GM12878 (cell line): Measurements from ENCODE around the gene TCF12. TPM values are rescaled to one million over a fixed set of nuclear protein-coding genes. Genes with fewer than 3 reads are reported as not detected.

Experiments used
- BHLHE40 ChIP-seq, 2 experiments: fragments of 450-650 bp in 1 of 2; IDR thresholded peaks; 2 replicates each; pipeline ENCODE4 v1.6.1; 2011 to 2017; ENCODE audit warnings: low read depth in 2 of 2, borderline replicate concordance in 1 of 2, improper control_type of control experiment in 1 of 2, low read length in 1 of 2, mild to moderate bottlenecking in 1 of 2
- CHD2 ChIP-seq: IDR thresholded peaks from 2 replicates; pipeline ENCODE4 v1.6.1; 2011; ENCODE audit warnings: low read depth, low read length, improper control_type of control experiment, borderline replicate concordance
- EED ChIP-seq: sonication (generic); IDR thresholded peaks from 2 replicates; pipeline ENCODE4 v1.6.1; 2016; ENCODE audit warnings: antibody characterized with exemption, low read depth
- IKZF2 ChIP-seq, 2 experiments: fragments of 450-650 bp; IDR thresholded peaks; 2 replicates each; pipeline ENCODE4 v1.6.1; 2017; ENCODE audit warnings: mild to moderate bottlenecking in 2 of 2, moderate library complexity in 2 of 2
- RELA ChIP-seq: fragments of 450-650 bp; IDR thresholded peaks from 2 replicates; pipeline ENCODE4 v1.8.0; 2014; ENCODE audit warnings: borderline replicate concordance; ENCODE audit not compliant: partially characterized antibody
- ZNF24 ChIP-seq: fragments of 450-650 bp; IDR thresholded peaks from 2 replicates; pipeline ENCODE4 v1.6.1; 2017; ENCODE audit warnings: antibody characterized with exemption, mild to moderate bottlenecking
- polyA plus RNA-seq, 11 experiments: library from polyadenylated mRNA; depleted of rRNA in 4 of 11; unstranded in 6 of 11; stranded (reverse) in 5 of 11; fragments of >200 nt; fragmentation: Nextera tagmentation in 4 of 11; fragmentation: Illumina TruSeq in 1 of 11; extraction: Ambion mirVana in 4 of 11; extraction: Trizol in 1 of 11; gene quantifications; 1 replicate in 1 of 11; 2 replicates in 10 of 11; pipeline versions ENCODE4 v1.2.1 to v1.2.3, GENCODE V29; 2011 to 2016; ENCODE audit warnings: inconsistent platforms in 2 of 11, missing spikeins in 2 of 11, low read depth in 1 of 11
- total RNA-seq, 4 experiments: library from RNA; depleted of rRNA in 3 of 4; stranded (reverse); fragments of >200 nt in 3 of 4; fragmentation: Illumina TruSeq in 1 of 4; extraction: Trizol in 1 of 4; gene quantifications; 2 replicates each; pipeline versions ENCODE4 v1.2.1 to v1.2.3, GENCODE V29; 2013 to 2021
- TF ChIP-seq, protein P1 (sequence below): fragments of 450-650 bp; IDR thresholded peaks from 2 replicates; pipeline ENCODE4 v1.6.1; 2018; ENCODE audit warnings: borderline replicate concordance, mild to moderate bottlenecking; ENCODE audit not compliant: partially characterized antibody
- TF ChIP-seq, protein P2 (sequence below): IDR thresholded peaks from 2 replicates; pipeline ENCODE4 v1.6.1; 2012; ENCODE audit warnings: low read length, inconsistent platforms

Gene TCF12
- total and polyA plus RNA-seq, 10 of the 15 experiments (the other 5 are each of a cell fraction or from before 2014, with no cell fraction given) = 8.2 to 70.9 (median 49.5) TPM

DNA sequence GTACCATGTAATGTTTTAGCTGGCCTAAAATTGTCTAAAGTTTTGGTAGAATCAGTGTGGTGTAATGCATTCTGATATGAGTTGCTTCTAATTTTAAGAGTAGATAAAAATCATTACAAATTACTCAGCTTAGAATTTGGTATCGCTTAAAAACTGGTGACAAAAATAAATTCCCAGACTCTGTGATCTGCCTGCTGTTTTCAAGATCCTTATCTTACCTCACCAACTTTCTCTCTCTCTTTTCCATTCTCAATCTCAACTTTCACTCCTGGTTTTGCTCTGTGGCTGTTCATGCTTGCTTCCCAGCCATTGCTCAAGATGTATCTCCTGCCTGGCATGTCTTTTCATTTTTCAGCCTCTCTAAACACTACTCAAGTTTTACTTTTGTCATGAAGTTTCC, 45.7 kb downstream of the TCF12 start (continued):
- TF ChIP-seq, protein P1, sequence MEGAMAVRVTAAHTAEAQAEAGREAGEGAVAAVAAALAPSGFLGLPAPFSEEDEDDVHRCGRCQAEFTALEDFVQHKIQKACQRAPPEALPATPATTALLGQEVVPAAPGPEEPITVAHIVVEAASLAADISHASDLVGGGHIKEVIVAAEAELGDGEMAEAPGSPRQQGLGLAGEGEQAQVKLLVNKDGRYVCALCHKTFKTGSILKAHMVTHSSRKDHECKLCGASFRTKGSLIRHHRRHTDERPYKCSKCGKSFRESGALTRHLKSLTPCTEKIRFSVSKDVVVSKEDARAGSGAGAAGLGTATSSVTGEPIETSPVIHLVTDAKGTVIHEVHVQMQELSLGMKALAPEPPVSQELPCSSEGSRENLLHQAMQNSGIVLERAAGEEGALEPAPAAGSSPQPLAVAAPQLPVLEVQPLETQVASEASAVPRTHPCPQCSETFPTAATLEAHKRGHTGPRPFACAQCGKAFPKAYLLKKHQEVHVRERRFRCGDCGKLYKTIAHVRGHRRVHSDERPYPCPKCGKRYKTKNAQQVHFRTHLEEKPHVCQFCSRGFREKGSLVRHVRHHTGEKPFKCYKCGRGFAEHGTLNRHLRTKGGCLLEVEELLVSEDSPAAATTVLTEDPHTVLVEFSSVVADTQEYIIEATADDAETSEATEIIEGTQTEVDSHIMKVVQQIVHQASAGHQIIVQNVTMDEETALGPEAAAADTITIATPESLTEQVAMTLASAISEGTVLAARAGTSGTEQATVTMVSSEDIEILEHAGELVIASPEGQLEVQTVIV = no peak
- TF ChIP-seq EED (peak; percentile 91), ZNF24 (no peak), IKZF2 (IDR thresholded peaks at IDR 0.05) (peak in 1 of 2 experiments; percentile 40; a peak in 1 of 4 replicates), CHD2 (no peak), BHLHE40 (IDR thresholded peaks at IDR 0.05; ENCODE audit: borderline replicate concordance in 1 of 2, low read depth in 2 of 2, low read length in 1 of 2) (no peak), RELA (no peak)
- TF ChIP-seq, protein P2, sequence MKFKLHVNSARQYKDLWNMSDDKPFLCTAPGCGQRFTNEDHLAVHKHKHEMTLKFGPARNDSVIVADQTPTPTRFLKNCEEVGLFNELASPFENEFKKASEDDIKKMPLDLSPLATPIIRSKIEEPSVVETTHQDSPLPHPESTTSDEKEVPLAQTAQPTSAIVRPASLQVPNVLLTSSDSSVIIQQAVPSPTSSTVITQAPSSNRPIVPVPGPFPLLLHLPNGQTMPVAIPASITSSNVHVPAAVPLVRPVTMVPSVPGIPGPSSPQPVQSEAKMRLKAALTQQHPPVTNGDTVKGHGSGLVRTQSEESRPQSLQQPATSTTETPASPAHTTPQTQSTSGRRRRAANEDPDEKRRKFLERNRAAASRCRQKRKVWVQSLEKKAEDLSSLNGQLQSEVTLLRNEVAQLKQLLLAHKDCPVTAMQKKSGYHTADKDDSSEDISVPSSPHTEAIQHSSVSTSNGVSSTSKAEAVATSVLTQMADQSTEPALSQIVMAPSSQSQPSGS = peak; percentile 40; the same call in 1 of the 2 replicates
- TF ChIP-seq, all 136 proteins: peak for 7
